Neural progenitor cell (in vitro differentiated cells): Measurements from ENCODE around the gene SCAMP3.

Source experiments
- CTCF ChIP-seq: fragments of 200-600 bp; sonication (generic); IDR thresholded peaks from 2 replicates; pipeline ENCODE4 v1.5.1; 2017; ENCODE audit warnings: antibody characterized with exemption, mild to moderate bottlenecking
- EZH2 ChIP-seq: fragments of 200-600 bp; sonication (generic); IDR thresholded peaks from 2 replicates; pipeline ENCODE4 v1.6.1; 2017; ENCODE audit warnings: antibody characterized with exemption, mild to moderate bottlenecking, moderate library complexity

GRCh38 chr1:155300024-155300423 is 37.9 kb upstream of the SCAMP3 start:
- TF ChIP-seq CTCF = no peak
- no peak for TF ChIP-seq EZH2
